Left ventricle myocardium inferior (tissue), 1 donor: Measurements from ENCODE around the gene TIMM17B. TPM values are rescaled to one million over a fixed set of nuclear protein-coding genes. Genes with fewer than 3 reads are reported as not detected.

ENCODE experiments used
- DNase-seq: peaks from one replicate; pipeline ENCODE4 v3.0.0-alpha.2; 2020
- H3K27ac ChIP-seq: fragments of 200-600 bp; replicated peaks from 2 replicates; pipeline ENCODE4 v1.8.0; 2021
- H3K27me3 ChIP-seq: fragments of 200-600 bp; 2 replicates; pipeline ENCODE4 v1.8.0; 2021; ENCODE audit warnings: low read depth
- H3K36me3 ChIP-seq: fragments of 200-600 bp; 2 replicates; pipeline ENCODE4 v1.8.0; 2021
- H3K4me1 ChIP-seq: fragments of 200-600 bp; 2 replicates; pipeline ENCODE4 v1.8.0; 2021
- H3K4me3 ChIP-seq: fragments of 200-600 bp; 2 replicates; pipeline ENCODE4 v1.8.0; 2021; ENCODE audit warnings: mild to moderate bottlenecking, moderate library complexity
- H3K9me3 ChIP-seq: fragments of 200-600 bp; replicated peaks from 2 replicates; pipeline ENCODE4 v1.8.0; 2021
- CTCF ChIP-seq: fragments of 200-600 bp; IDR thresholded peaks from 2 replicates; pipeline ENCODE4 v1.8.0; 2021; ENCODE audit warnings: antibody characterized with exemption, mild to moderate bottlenecking, borderline replicate concordance
- intact Hi-C: fragments of 100-400 bp; cut with micrococcal nuclease; formaldehyde crosslinking; loops from one replicate; pipeline ENCODE4 v1.11.0; 2022
- total RNA-seq: library from RNA; stranded (reverse); fragmentation: NEBNext Ultra II Directional; extraction: Animal tissue kit (Norgen Biotek cat#: 25700); gene quantifications from one replicate; pipeline ENCODE4 v1.2.1, GENCODE V29; 2021
- donor health status: DM: no; HTN: yes; CAD: no; lungs with severe emphysema.

TIMM17B gene
- total RNA-seq, 1 donor from 2014 or later, result 76.1 TPM

GRCh38 chrX:48910926-48911411 lies 13.4 kb upstream of the TIMM17B start:
- no peak for TF ChIP-seq CTCF
- intact Hi-C loops, result no loop called here
- Histone ChIP-seq H3K36me3 (peaks cover under 1% of the 10 kb centered on the region), H3K4me1 (peaks cover 20% of the 10 kb centered on the region), H3K27ac (peak overlapping the region; percentile 79), H3K9me3 (no peaks in the 10 kb centered on the region), H3K27me3 (no peaks in the 10 kb centered on the region), H3K4me3 (peak overlapping the region; percentile 78)
- DNase-seq, result no peak

- no peaks in the 10 kb centered on the region for H3K27me3 ChIP-seq
- H3K9me3 ChIP-seq, result no peaks in the 10 kb centered on the region
- no peak overlapping the region for H3K4me3 ChIP-seq
- TF ChIP-seq CTCF, result no peak
- no peak overlapping the region for H3K27ac ChIP-seq
- peaks cover 20% of the 10 kb centered on the region for H3K4me1 ChIP-seq
- peaks cover 10% of the 10 kb centered on the region for H3K36me3 ChIP-seq
- intact Hi-C loops, result no loop called here
- DNase-seq, result no peak
Observed at GRCh38 chrX:48909703-48910294, 12.2 kb upstream of the TIMM17B start.

GRCh38 chrX:48908600-48908999 lies 11.0 kb upstream of the TIMM17B start:
- no peak for DNase-seq
- Histone ChIP-seq H3K27ac (no peak overlapping the region), H3K4me3 (no peak overlapping the region), H3K36me3 (peaks cover 10% of the 10 kb centered on the region), H3K27me3 (no peaks in the 10 kb centered on the region), H3K4me1 (peaks cover 20% of the 10 kb centered on the region), H3K9me3 (no peaks in the 10 kb centered on the region)
- no peak for TF ChIP-seq CTCF
- intact Hi-C loops, result no loop called here

- H3K9me3 ChIP-seq, result no peaks in the 10 kb centered on the region
- no peak for DNase-seq
- peaks cover 30% of the 10 kb centered on the region for H3K36me3 ChIP-seq
- H3K27me3 ChIP-seq, result no peaks in the 10 kb centered on the region
- intact Hi-C loops, result no loop called here
- no peak overlapping the region for H3K4me3 ChIP-seq
- TF ChIP-seq CTCF, result no peak
- no peak overlapping the region for H3K27ac ChIP-seq
- peaks cover under 1% of the 10 kb centered on the region for H3K4me1 ChIP-seq
Observed at GRCh38 chrX:48905090-48905790, 7.7 kb upstream of the TIMM17B start.

DNA sequence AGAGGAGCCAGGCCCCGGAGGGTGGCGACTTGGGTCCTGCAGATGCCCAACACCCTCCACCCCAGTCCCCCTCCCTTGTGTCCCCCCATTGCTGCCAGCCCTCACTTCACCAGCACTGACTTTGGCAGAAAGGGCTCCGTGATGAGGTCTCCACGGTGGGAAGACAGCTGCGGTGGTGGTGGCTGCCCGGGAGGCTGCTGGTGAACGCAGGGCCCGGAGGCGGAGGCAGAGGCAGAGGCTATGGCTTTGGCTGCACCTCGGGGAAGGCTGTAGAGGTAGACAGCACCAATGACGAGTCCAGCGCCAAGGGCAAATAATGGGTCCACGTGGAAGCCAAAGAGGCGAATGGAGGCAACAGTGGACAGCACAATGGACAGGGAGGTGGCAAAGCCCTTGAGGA lies 7.1 kb upstream of the TIMM17B start:
- Histone ChIP-seq H3K9me3 (no peaks in the 10 kb centered on the region), H3K36me3 (peaks cover 31% of the 10 kb centered on the region), H3K4me3 (no peak overlapping the region), H3K27me3 (no peaks in the 10 kb centered on the region), H3K4me1 (peaks cover under 1% of the 10 kb centered on the region), H3K27ac (no peak overlapping the region)
- TF ChIP-seq CTCF, result no peak
- intact Hi-C loops, result no loop called here
- no peak for DNase-seq
